Measurements from ENCODE around the gene PCDHB10. TPM values are rescaled to one million over a fixed set of nuclear protein-coding genes. Genes with fewer than 3 reads are reported as not detected.

PCDHB10 gene
- total RNA-seq, 1 donor from 2014 or later: 3.2 TPM

DNA sequence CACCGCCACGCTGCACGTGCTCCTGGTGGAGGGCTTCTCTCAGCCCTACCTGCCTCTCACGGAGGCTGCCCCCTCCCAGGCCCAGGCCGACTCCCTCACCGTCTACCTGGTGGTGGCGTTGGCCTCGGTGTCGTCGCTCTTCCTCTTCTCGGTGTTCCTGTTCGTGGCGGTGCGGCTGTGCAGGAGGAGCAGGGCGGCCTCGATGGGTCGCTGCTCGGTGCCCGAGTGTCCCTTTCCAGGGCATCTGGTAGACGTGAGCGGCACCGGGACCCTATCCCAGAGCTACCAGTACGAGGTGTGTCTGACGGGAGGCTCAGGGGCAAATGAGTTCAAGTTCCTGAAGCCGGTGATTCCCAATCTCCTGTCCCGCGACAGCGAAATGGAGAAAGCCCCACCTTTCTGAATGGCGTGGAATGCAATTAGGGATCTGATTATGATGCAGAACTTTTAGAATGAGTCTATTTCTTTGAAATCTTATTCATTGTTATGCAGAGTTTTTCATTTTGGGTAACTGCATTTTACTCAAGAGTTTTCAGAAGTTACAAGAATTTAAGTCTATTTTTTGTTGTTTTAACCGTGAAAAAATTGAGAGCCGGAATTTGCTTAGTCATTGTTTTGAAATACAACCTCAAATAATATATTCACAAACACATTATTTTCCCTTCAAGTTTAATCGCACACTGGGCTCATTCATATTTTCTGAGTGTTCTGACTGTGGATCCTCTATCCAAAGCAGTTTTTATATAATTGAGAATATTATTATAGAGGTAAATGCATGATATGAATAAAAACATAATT is 44.6 kb downstream of the PCDHB10 start:
- no peaks in the 10 kb centered on the region for H3K4me1 Mint-ChIP-seq (ENCODE audit: unreplicated experiment)
- TF ChIP-seq, protein P1, sequence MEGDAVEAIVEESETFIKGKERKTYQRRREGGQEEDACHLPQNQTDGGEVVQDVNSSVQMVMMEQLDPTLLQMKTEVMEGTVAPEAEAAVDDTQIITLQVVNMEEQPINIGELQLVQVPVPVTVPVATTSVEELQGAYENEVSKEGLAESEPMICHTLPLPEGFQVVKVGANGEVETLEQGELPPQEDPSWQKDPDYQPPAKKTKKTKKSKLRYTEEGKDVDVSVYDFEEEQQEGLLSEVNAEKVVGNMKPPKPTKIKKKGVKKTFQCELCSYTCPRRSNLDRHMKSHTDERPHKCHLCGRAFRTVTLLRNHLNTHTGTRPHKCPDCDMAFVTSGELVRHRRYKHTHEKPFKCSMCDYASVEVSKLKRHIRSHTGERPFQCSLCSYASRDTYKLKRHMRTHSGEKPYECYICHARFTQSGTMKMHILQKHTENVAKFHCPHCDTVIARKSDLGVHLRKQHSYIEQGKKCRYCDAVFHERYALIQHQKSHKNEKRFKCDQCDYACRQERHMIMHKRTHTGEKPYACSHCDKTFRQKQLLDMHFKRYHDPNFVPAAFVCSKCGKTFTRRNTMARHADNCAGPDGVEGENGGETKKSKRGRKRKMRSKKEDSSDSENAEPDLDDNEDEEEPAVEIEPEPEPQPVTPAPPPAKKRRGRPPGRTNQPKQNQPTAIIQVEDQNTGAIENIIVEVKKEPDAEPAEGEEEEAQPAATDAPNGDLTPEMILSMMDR (conservative IDR thresholded peaks at IDR 0.05): no peak
- DNase-seq (ENCODE audit: extremely low spot score, unreplicated experiment): no peak
- peaks cover 19% of the 10 kb centered on the region for H3K9me3 Mint-ChIP-seq
- H3K27me3 Mint-ChIP-seq: no peaks in the 10 kb centered on the region
- H3K36me3 Mint-ChIP-seq: no peaks in the 10 kb centered on the region
- no peak overlapping the region for H3K4me3 Mint-ChIP-seq
- no peak overlapping the region for H3K27ac Mint-ChIP-seq

- Mint-ChIP-seq H3K36me3 (peaks cover 7% of the 10 kb centered on the region), H3K9me3 (peaks cover 19% of the 10 kb centered on the region), H3K27me3 (no peaks in the 10 kb centered on the region), H3K4me1 (ENCODE audit: unreplicated experiment) (no peaks in the 10 kb centered on the region), H3K27ac (no peak overlapping the region), H3K4me3 (no peak overlapping the region)
- no peak for DNase-seq (ENCODE audit: extremely low spot score, unreplicated experiment)
- TF ChIP-seq, protein P1 (conservative IDR thresholded peaks at IDR 0.05): no peak
Observed at GRCh38 chr5:141241496-141241895, 49.3 kb downstream of the PCDHB10 start.

Other genes with a start within 250 kb of the PCDHB10 start
- 2.7 and 3.5 TPM in 2 replicates for gene PCDHAC2, start 225.9 kb upstream of the PCDHB10 start, total RNA-seq (ENCODE audit: low replicate concordance)
- gene PCDHB1, start 141.0 kb upstream of the PCDHB10 start, total RNA-seq (ENCODE audit: low replicate concordance): 0.05 and 0.24 TPM in 2 replicates
- 33.7 and 36.3 TPM in 2 replicates for gene PCDHB2, start 97.7 kb upstream of the PCDHB10 start, total RNA-seq (ENCODE audit: low replicate concordance)
- gene PCDHB3, start 91.9 kb upstream of the PCDHB10 start, total RNA-seq (ENCODE audit: low replicate concordance): 3.9 and 5.4 TPM in 2 replicates
- gene PCDHB4, start 70.5 kb upstream of the PCDHB10 start, total RNA-seq (ENCODE audit: low replicate concordance): 1.3 and 2.7 TPM in 2 replicates
- gene PCDHB5, start 57.1 kb upstream of the PCDHB10 start, total RNA-seq (ENCODE audit: low replicate concordance): 7.3 and 28.8 TPM in 2 replicates
- 0.80 and 0.95 TPM in 2 replicates for gene PCDHB6, start 42.3 kb upstream of the PCDHB10 start, total RNA-seq (ENCODE audit: low replicate concordance)
- 0.29 and 0.63 TPM in 2 replicates for gene PCDHB7, start 19.7 kb upstream of the PCDHB10 start, total RNA-seq (ENCODE audit: low replicate concordance)
- gene PCDHB8, start 14.6 kb upstream of the PCDHB10 start, total RNA-seq (ENCODE audit: low replicate concordance): 0.99 and 3.9 TPM in 2 replicates
- 3.1 and 6.9 TPM in 2 replicates for gene PCDHB16, start 10.0 kb upstream of the PCDHB10 start, total RNA-seq (ENCODE audit: low replicate concordance)
- gene PCDHB9, start 5.2 kb upstream of the PCDHB10 start, total RNA-seq (ENCODE audit: low replicate concordance): 2.2 and 2.8 TPM in 2 replicates
- 2.0 and 3.3 TPM in 2 replicates for gene PCDHB11, start 7.3 kb downstream of the PCDHB10 start, total RNA-seq (ENCODE audit: low replicate concordance)
- gene PCDHB12, start 16.4 kb downstream of the PCDHB10 start, total RNA-seq (ENCODE audit: low replicate concordance): 1.4 and 2.3 TPM in 2 replicates
- gene PCDHB13, start 21.6 kb downstream of the PCDHB10 start, total RNA-seq (ENCODE audit: low replicate concordance): 2.3 and 4.7 TPM in 2 replicates
- 3.1 and 3.7 TPM in 2 replicates for gene PCDHB14, start 31.0 kb downstream of the PCDHB10 start, total RNA-seq (ENCODE audit: low replicate concordance)
- 3.3 and 3.8 TPM in 2 replicates for gene PCDHB15, start 53.0 kb downstream of the PCDHB10 start, total RNA-seq (ENCODE audit: low replicate concordance)
- 0.45 and 0.92 TPM in 2 replicates for gene SLC25A2, start 111.7 kb downstream of the PCDHB10 start, total RNA-seq (ENCODE audit: low replicate concordance)
- 87.0 and 92.0 TPM in 2 replicates for gene TAF7, start 128.4 kb downstream of the PCDHB10 start, total RNA-seq (ENCODE audit: low replicate concordance)
- gene PCDHGA1, start 138.2 kb downstream of the PCDHB10 start, total RNA-seq (ENCODE audit: low replicate concordance): 0.31 and 0.74 TPM in 2 replicates
- gene PCDHGA2, start 146.4 kb downstream of the PCDHB10 start, total RNA-seq (ENCODE audit: low replicate concordance): 0.17 and 0.69 TPM in 2 replicates
- gene PCDHGA3, start 151.5 kb downstream of the PCDHB10 start, total RNA-seq (ENCODE audit: low replicate concordance): 0.27 and 2.3 TPM in 2 replicates
- 1.1 and 1.8 TPM in 2 replicates for gene PCDHGB1, start 157.7 kb downstream of the PCDHB10 start, total RNA-seq (ENCODE audit: low replicate concordance)
- gene PCDHGA4, start 162.7 kb downstream of the PCDHB10 start, total RNA-seq (ENCODE audit: low replicate concordance): 0.75 and 1.5 TPM in 2 replicates
- 0.94 and 0.95 TPM in 2 replicates for gene PCDHGB2, start 167.6 kb downstream of the PCDHB10 start, total RNA-seq (ENCODE audit: low replicate concordance)
- 0.39 and 0.88 TPM in 2 replicates for gene PCDHGA5, start 171.8 kb downstream of the PCDHB10 start, total RNA-seq (ENCODE audit: low replicate concordance)
- 0.39 and 1.2 TPM in 2 replicates for gene PCDHGB3, start 177.9 kb downstream of the PCDHB10 start, total RNA-seq (ENCODE audit: low replicate concordance)
- gene PCDHGA6, start 181.5 kb downstream of the PCDHB10 start, total RNA-seq (ENCODE audit: low replicate concordance): 0.41 and 0.86 TPM in 2 replicates
- gene PCDHGA7, start 190.4 kb downstream of the PCDHB10 start, total RNA-seq (ENCODE audit: low replicate concordance): 0.31 and 0.40 TPM in 2 replicates
- gene PCDHGB4, start 195.3 kb downstream of the PCDHB10 start, total RNA-seq (ENCODE audit: low replicate concordance): 13.0 and 15.6 TPM in 2 replicates
- 1.3 and 2.1 TPM in 2 replicates for gene PCDHGA8, start 200.3 kb downstream of the PCDHB10 start, total RNA-seq (ENCODE audit: low replicate concordance)
- 2.6 and 8.1 TPM in 2 replicates for gene PCDHGB5, start 205.6 kb downstream of the PCDHB10 start, total RNA-seq (ENCODE audit: low replicate concordance)
- gene PCDHGA9, start 210.4 kb downstream of the PCDHB10 start, total RNA-seq (ENCODE audit: low replicate concordance): 0.97 and 2.2 TPM in 2 replicates
- gene PCDHGB6, start 215.7 kb downstream of the PCDHB10 start, total RNA-seq (ENCODE audit: low replicate concordance): 4.9 and 39.4 TPM in 2 replicates
- 9.8 and 18.5 TPM in 2 replicates for gene PCDHGA10, start 220.6 kb downstream of the PCDHB10 start, total RNA-seq (ENCODE audit: low replicate concordance)
- 4.4 and 8.5 TPM in 2 replicates for gene PCDHGB7, start 225.3 kb downstream of the PCDHB10 start, total RNA-seq (ENCODE audit: low replicate concordance)
- 2.6 TPM in 2 replicates for gene PCDHGA11, start 228.7 kb downstream of the PCDHB10 start, total RNA-seq (ENCODE audit: low replicate concordance)
- gene PCDHGA12, start 238.2 kb downstream of the PCDHB10 start, total RNA-seq (ENCODE audit: low replicate concordance): 1.2 and 1.7 TPM in 2 replicates

All from type B pancreatic cell (in vitro differentiated cells).